GM23338 (cell line): ENCODE results near the gene PAQR9. TPM values are rescaled to one million over a fixed set of nuclear protein-coding genes. Genes with fewer than 3 reads are reported as not detected.

Source experiments
- ATAC-seq: fragments of 200-7000 bp; cut with Tn5 transposase; 3 replicates; pipeline ENCODE4 v1.9.1; 2020
- DNase-seq: peaks from one replicate; pipeline ENCODE4 v3.0.0-alpha.2; 2015; ENCODE audit warnings: low spot score
- H2AFZ ChIP-seq: fragments of 200-600 bp; sonication (generic); 2 replicates; pipeline ENCODE4 v1.8.0; 2016; ENCODE audit warnings: antibody characterized with exemption, mild to moderate bottlenecking, moderate library complexity
- H3F3A ChIP-seq: fragments of 200-600 bp; sonication (generic); replicated peaks from 2 replicates; pipeline ENCODE4 v1.8.0; 2017; ENCODE audit warnings: antibody characterized with exemption, mixed run types, low read depth
- H3K27ac ChIP-seq: fragments of 200-600 bp; sonication (generic); 2 replicates; pipeline ENCODE4 v1.6.1; 2016; ENCODE audit warnings: low read depth
- H3K27me3 ChIP-seq: fragments of 200-600 bp; sonication (generic); 2 replicates; pipeline ENCODE4 v1.8.0; 2016; ENCODE audit warnings: mild to moderate bottlenecking, mixed run types, moderate library complexity; ENCODE audit not compliant: insufficient read depth
- H3K36me3 ChIP-seq: fragments of 200-600 bp; sonication (generic); 2 replicates; pipeline ENCODE4 v1.8.0; 2016; ENCODE audit warnings: mild to moderate bottlenecking; ENCODE audit not compliant: insufficient read depth
- H3K4me1 ChIP-seq: fragments of 200-600 bp; sonication (generic); 2 replicates; pipeline ENCODE4 v1.8.0; 2016; ENCODE audit warnings: mild to moderate bottlenecking, moderate library complexity; ENCODE audit not compliant: insufficient read depth
- H3K4me2 ChIP-seq: fragments of 200-600 bp; sonication (generic); 2 replicates; pipeline ENCODE4 v1.7.1; 2017; ENCODE audit warnings: mixed run types
- H3K4me3 ChIP-seq: fragments of 200-600 bp; sonication (generic); 2 replicates; pipeline ENCODE4 v1.6.1; 2016; ENCODE audit warnings: mixed run types
- H3K79me2 ChIP-seq: fragments of 200-600 bp; sonication (generic); replicated peaks from 2 replicates; pipeline ENCODE4 v1.8.0; 2017; ENCODE audit warnings: mild to moderate bottlenecking; ENCODE audit not compliant: insufficient read depth
- H3K9me2 ChIP-seq: fragments of 200-600 bp; sonication (generic); 2 replicates; pipeline ENCODE4 v1.8.0; 2017; ENCODE audit not compliant: insufficient read depth
- H4K20me1 ChIP-seq: fragments of 200-600 bp; sonication (generic); replicated peaks from 2 replicates; pipeline ENCODE4 v1.8.0; 2017; ENCODE audit warnings: mild to moderate bottlenecking; ENCODE audit not compliant: insufficient read depth
- H3K27ac Mint-ChIP-seq: 2 replicates; pipeline ENCODE4 v1.8.0; 2020; ENCODE audit warnings: inconsistent platforms, mild to moderate bottlenecking, moderate library complexity, mixed read lengths
- H3K27me3 Mint-ChIP-seq: 3 replicates; pipeline ENCODE4 v1.8.0; 2022; ENCODE audit warnings: low read depth, mild to moderate bottlenecking, moderate library complexity, mixed read lengths, inconsistent platforms; ENCODE audit not compliant: insufficient read depth, poor library complexity
- H3K36me3 Mint-ChIP-seq: 3 replicates; pipeline ENCODE4 v1.8.0; 2021; ENCODE audit warnings: low read depth, mild to moderate bottlenecking, inconsistent platforms, moderate library complexity, mixed read lengths
- H3K4me1 Mint-ChIP-seq: 3 replicates; pipeline ENCODE4 v1.8.0; 2020; ENCODE audit warnings: mild to moderate bottlenecking, inconsistent platforms, mixed read lengths
- H3K4me3 Mint-ChIP-seq: 3 replicates; pipeline ENCODE4 v1.8.0; 2021; ENCODE audit warnings: moderate library complexity, mild to moderate bottlenecking, inconsistent platforms, mixed read lengths
- H3K9me3 Mint-ChIP-seq: 3 replicates; pipeline ENCODE4 v1.8.0; 2020; ENCODE audit warnings: moderate library complexity, mild to moderate bottlenecking, inconsistent platforms, mixed read lengths
- CREB1 ChIP-seq: fragments of 250-450 bp; sonication (Bioruptor Pico); IDR thresholded peaks from 2 replicates; pipeline ENCODE4 v1.5.0; 2020; ENCODE audit warnings: low read depth, mild to moderate bottlenecking, moderate library complexity
- CTCF ChIP-seq, 2 experiments: fragments of 200-600 bp in 1 of 2; sonication (generic) in 1 of 2; conservative IDR thresholded peaks; 2 replicates each; pipeline versions ENCODE4 v1.5.1 to v1.6.1; 2016 to 2017; ENCODE audit warnings: antibody characterized with exemption in 2 of 2, low read depth in 2 of 2, mild to moderate bottlenecking in 2 of 2, moderate library complexity in 1 of 2
- ETS1 ChIP-seq: IDR thresholded peaks from 2 replicates; pipeline ENCODE4 v1.6.1; 2016; ENCODE audit warnings: antibody characterized with exemption
- EZH2 ChIP-seq: fragments of 200-600 bp; sonication (generic); IDR thresholded peaks from one replicate; pipeline ENCODE4 v1.8.0; 2017; ENCODE audit warnings: antibody characterized with exemption, mild to moderate bottlenecking, low read depth; ENCODE audit not compliant: unreplicated experiment
- EZH2phosphoT487 ChIP-seq: fragments of 200-600 bp; sonication (generic); IDR thresholded peaks from one replicate; pipeline ENCODE4 v1.8.1; 2018; ENCODE audit warnings: antibody characterized with exemption; ENCODE audit not compliant: unreplicated experiment
- JUNB ChIP-seq: IDR thresholded peaks from one replicate; pipeline ENCODE4 v1.6.1; 2016; ENCODE audit warnings: antibody characterized with exemption; ENCODE audit not compliant: unreplicated experiment
- NANOG ChIP-seq: IDR thresholded peaks from 2 replicates; pipeline ENCODE4 v1.6.1; 2016; ENCODE audit warnings: antibody characterized with exemption, borderline replicate concordance
- POLR2AphosphoS5 ChIP-seq: IDR thresholded peaks from 2 replicates; pipeline ENCODE4 v1.6.1; 2016; ENCODE audit warnings: antibody characterized with exemption, low read depth
- REST ChIP-seq: IDR thresholded peaks from one replicate; pipeline ENCODE4 v1.6.1; 2018; ENCODE audit warnings: antibody characterized with exemption; ENCODE audit not compliant: unreplicated experiment
- STAT1 ChIP-seq: IDR thresholded peaks from one replicate; pipeline ENCODE4 v1.6.1; 2016; ENCODE audit warnings: antibody characterized with exemption; ENCODE audit not compliant: unreplicated experiment
- ZNF114 ChIP-seq: fragments of 250-450 bp; sonication (Bioruptor Pico); IDR thresholded peaks from 2 replicates; pipeline ENCODE4 v1.5.0; 2020; ENCODE audit warnings: mild to moderate bottlenecking, moderate library complexity
- ZNF331 ChIP-seq: fragments of 250-450 bp; sonication (Bioruptor Pico); IDR thresholded peaks from 2 replicates; pipeline ENCODE4 v1.5.0; 2020; ENCODE audit warnings: low read depth, mild to moderate bottlenecking, moderate library complexity
- ZNF462 ChIP-seq: fragments of 250-450 bp; sonication (Bioruptor Pico); IDR thresholded peaks from 2 replicates; pipeline ENCODE4 v1.5.0; 2020; ENCODE audit warnings: mild to moderate bottlenecking, moderate library complexity
- polyA plus RNA-seq: library from polyadenylated mRNA; unstranded; fragments of >200 nt; fragmentation: Nextera tagmentation; extraction: Ambion mirVana; gene quantifications from 2 replicates; pipeline ENCODE4 v1.2.1, GENCODE V29; 2016
- total RNA-seq: library from RNA; depleted of rRNA; stranded (reverse); fragments of >200 nt; shearing (Covaris generic); gene quantifications from 2 replicates; pipeline ENCODE4 v1.2.3, GENCODE V29; 2014

Gene PAQR9
- total and polyA plus RNA-seq, 2 experiments from 2014 or later = 2.0 to 2.3 TPM

GRCh38 chr3:142973217-142974009, 9.9 kb upstream of the PAQR9 start:
- no peaks in the 10 kb centered on the region for H3F3A ChIP-seq
- no peak overlapping the region for H3K4me3 ChIP-seq
- no peaks in the 10 kb centered on the region for H3K9me2 ChIP-seq
- H2AFZ ChIP-seq = peak overlapping the region; percentile 77; the same call in 1 of the 2 replicates
- no peaks in the 10 kb centered on the region for H3K79me2 ChIP-seq
- no peak overlapping the region for H3K27ac ChIP-seq
- peaks cover 7% of the 10 kb centered on the region for H3K27me3 Mint-ChIP-seq
- H3K4me1 Mint-ChIP-seq = peaks cover 4% of the 10 kb centered on the region; the same call in 1 of the 3 replicates
- no peak overlapping the region for H3K4me2 ChIP-seq
- H3K36me3 ChIP-seq = no peaks in the 10 kb centered on the region
- ATAC-seq = peak; percentile 20; the same call in 1 of the 3 replicates
- no peaks in the 10 kb centered on the region for H4K20me1 ChIP-seq
- H3K9me3 Mint-ChIP-seq = no peaks in the 10 kb centered on the region
- no peak overlapping the region for H3K4me3 Mint-ChIP-seq
- H3K27ac Mint-ChIP-seq = no peak overlapping the region
- H3K4me1 ChIP-seq = no peaks in the 10 kb centered on the region
- no peaks in the 10 kb centered on the region for H3K27me3 ChIP-seq
- TF ChIP-seq ETS1 (no peak), CREB1 (CRISPR knock-in tag) (no peak), CTCF (conservative IDR thresholded peaks at IDR 0.05; ENCODE audit: low read depth in 2 of 2) (no peak), ZNF114 (CRISPR knock-in tag) (no peak), STAT1 (no peak), ZNF462 (CRISPR knock-in tag) (no peak), REST (no peak), JUNB (no peak), ZNF331 (CRISPR knock-in tag) (no peak), POLR2AphosphoS5 (no peak), NANOG (no peak), EZH2 (no peak), EZH2phosphoT487 (no peak)
- no peak for DNase-seq
- no peaks in the 10 kb centered on the region for H3K36me3 Mint-ChIP-seq
